Astrocyte (in vitro differentiated cells and primary cell): ENCODE data around the gene POLR2E. TPM values are rescaled to one million over a fixed set of nuclear protein-coding genes. Genes with fewer than 3 reads are reported as not detected.

Source experiments
- DNase-seq: peaks from one replicate; pipeline ENCODE4 v3.0.0-alpha.2; 2010; ENCODE audit warnings: low read depth
- FAIRE-seq: peaks from 2 replicates; lab custom pipeline; 2011; peaks lifted over from hg19 to GRCh38; lab: Jason Lieb, UNC
- H2AFZ ChIP-seq: 2 replicates; pipeline ENCODE4 v1.6.0; 2012; ENCODE audit warnings: low read depth, low read length, inconsistent platforms
- H3K27ac ChIP-seq: 2 replicates; pipeline ENCODE4 v1.5.1; 2011; ENCODE audit warnings: low read depth, low read length, inconsistent platforms
- H3K27me3 ChIP-seq: 2 replicates; pipeline ENCODE4 v1.6.0; 2011; ENCODE audit warnings: low read length, inconsistent platforms; ENCODE audit not compliant: insufficient read depth
- H3K36me3 ChIP-seq: 2 replicates; pipeline ENCODE4 v1.5.1; 2011; ENCODE audit warnings: low read length, inconsistent platforms; ENCODE audit not compliant: insufficient read depth
- H3K4me1 ChIP-seq: 2 replicates; pipeline ENCODE4 v1.5.1; 2011; ENCODE audit warnings: low read length, inconsistent platforms; ENCODE audit not compliant: insufficient read depth
- H3K4me2 ChIP-seq: 2 replicates; pipeline ENCODE4 v1.6.0; 2012; ENCODE audit warnings: low read length, inconsistent platforms
- H3K4me3 ChIP-seq: 2 replicates; pipeline ENCODE4 v1.5.1; 2011; ENCODE audit warnings: low read depth, mild to moderate bottlenecking, low read length, inconsistent platforms; ENCODE audit not compliant: insufficient read depth
- H3K79me2 ChIP-seq: 2 replicates; pipeline ENCODE4 v1.6.0; 2012; ENCODE audit warnings: mild to moderate bottlenecking, low read length, inconsistent platforms; ENCODE audit not compliant: insufficient read depth
- H3K9ac ChIP-seq: 2 replicates; pipeline ENCODE4 v1.6.0; 2012; ENCODE audit warnings: mild to moderate bottlenecking, low read length, inconsistent platforms
- H3K9me3 ChIP-seq: 2 replicates; pipeline ENCODE4 v1.5.1; 2012; ENCODE audit warnings: low read depth, mild to moderate bottlenecking, low read length, inconsistent platforms; ENCODE audit not compliant: insufficient read depth
- H4K20me1 ChIP-seq: 2 replicates; pipeline ENCODE4 v1.6.0; 2012; ENCODE audit warnings: low read length, inconsistent platforms; ENCODE audit not compliant: insufficient read depth
- H3K27ac Mint-ChIP-seq: one replicate; pipeline ENCODE4 v1.8.0; 2021; ENCODE audit warnings: mild to moderate bottlenecking, mixed read lengths; ENCODE audit not compliant: unreplicated experiment
- H3K27me3 Mint-ChIP-seq: one replicate; pipeline ENCODE4 v1.8.0; 2021; ENCODE audit warnings: low read depth, mixed read lengths; ENCODE audit not compliant: unreplicated experiment
- H3K36me3 Mint-ChIP-seq: one replicate; pipeline ENCODE4 v1.8.0; 2021; ENCODE audit warnings: low read depth, mixed read lengths; ENCODE audit not compliant: unreplicated experiment
- H3K4me1 Mint-ChIP-seq: one replicate; pipeline ENCODE4 v1.8.0; 2021; ENCODE audit warnings: low read depth, mixed read lengths; ENCODE audit not compliant: unreplicated experiment
- H3K4me3 Mint-ChIP-seq: one replicate; pipeline ENCODE4 v1.8.0; 2021; ENCODE audit warnings: mild to moderate bottlenecking, moderate library complexity, mixed read lengths; ENCODE audit not compliant: unreplicated experiment
- H3K9me3 Mint-ChIP-seq: one replicate; pipeline ENCODE4 v1.8.0; 2021; ENCODE audit warnings: mild to moderate bottlenecking, mixed read lengths; ENCODE audit not compliant: unreplicated experiment
- CTCF ChIP-seq: IDR thresholded peaks from 2 replicates; pipeline ENCODE4 v1.5.1; 2011; ENCODE audit warnings: low read depth, mild to moderate bottlenecking, inconsistent platforms, low read length, moderate library complexity; ENCODE audit not compliant: insufficient read depth
- EZH2 ChIP-seq: IDR thresholded peaks from 2 replicates; pipeline ENCODE4 v1.6.1; 2012; ENCODE audit warnings: mild to moderate bottlenecking, low read length, inconsistent platforms; ENCODE audit not compliant: insufficient read depth
- total RNA-seq: library from RNA; stranded (reverse); gene quantifications from 2 replicates; pipeline ENCODE4 v1.2.1, GENCODE V29; 2021

POLR2E gene
- total RNA-seq, 1 donor from 2014 or later: 207 TPM

- H2AFZ ChIP-seq: no peak overlapping the region
Observed at GRCh38 chr19:1064661-1065605, 30.2 kb downstream of the POLR2E start.

GRCh38 chr19:1063909-1064660, 31.1 kb downstream of the POLR2E start:
- Histone ChIP-seq H3K4me3 (no peak overlapping the region), H3K36me3 (no peaks in the 10 kb centered on the region), H3K9ac (no peak overlapping the region), H3K4me2 (no peak overlapping the region), H4K20me1 (peaks cover 9% of the 10 kb centered on the region), H3K27me3 (peaks cover 10% of the 10 kb centered on the region), H3K4me1 (peaks cover 3% of the 10 kb centered on the region), H3K27ac (no peak overlapping the region), H3K79me2 (no peaks in the 10 kb centered on the region), H3K9me3 (no peaks in the 10 kb centered on the region), H2AFZ (no peak overlapping the region)
- FAIRE-seq (no peak), DNase-seq (no peak)
- no peak for TF ChIP-seq EZH2
- no peak for TF ChIP-seq CTCF
- H3K36me3 Mint-ChIP-seq: no peaks in the 10 kb centered on the region
- no peak overlapping the region for H3K4me3 Mint-ChIP-seq
- H3K27me3 Mint-ChIP-seq: peaks cover 12% of the 10 kb centered on the region
- H3K4me1 Mint-ChIP-seq: peaks cover 3% of the 10 kb centered on the region
- no peaks in the 10 kb centered on the region for H3K9me3 Mint-ChIP-seq
- no peak overlapping the region for H3K27ac Mint-ChIP-seq

More at GRCh38 chr19:1064661-1065605, 30.2 kb downstream of the POLR2E start:
- H3K9ac ChIP-seq: no peak overlapping the region
- Mint-ChIP-seq H3K27me3 (peaks cover 18% of the 10 kb centered on the region), H3K4me3 (peak overlapping the region; percentile 20), H3K27ac (no peak overlapping the region), H3K9me3 (no peaks in the 10 kb centered on the region), H3K36me3 (no peaks in the 10 kb centered on the region), H3K4me1 (peaks cover 3% of the 10 kb centered on the region)
- no peaks in the 10 kb centered on the region for H3K36me3 ChIP-seq
- peaks cover 3% of the 10 kb centered on the region for H3K4me1 ChIP-seq
- peak overlapping the region; percentile 22 for H3K4me2 ChIP-seq
- no peaks in the 10 kb centered on the region for H3K9me3 ChIP-seq
- peaks cover 16% of the 10 kb centered on the region for H3K27me3 ChIP-seq
- H4K20me1 ChIP-seq: peaks cover 9% of the 10 kb centered on the region
- FAIRE-seq (no peak), DNase-seq (peak; percentile 51)
- no peaks in the 10 kb centered on the region for H3K79me2 ChIP-seq
- no peak overlapping the region for H3K27ac ChIP-seq
- TF ChIP-seq CTCF (no peak), EZH2 (no peak)
- no peak overlapping the region for H3K4me3 ChIP-seq
